ENCODE results near the gene TDRD15.

The TDRD15 gene

DNA sequence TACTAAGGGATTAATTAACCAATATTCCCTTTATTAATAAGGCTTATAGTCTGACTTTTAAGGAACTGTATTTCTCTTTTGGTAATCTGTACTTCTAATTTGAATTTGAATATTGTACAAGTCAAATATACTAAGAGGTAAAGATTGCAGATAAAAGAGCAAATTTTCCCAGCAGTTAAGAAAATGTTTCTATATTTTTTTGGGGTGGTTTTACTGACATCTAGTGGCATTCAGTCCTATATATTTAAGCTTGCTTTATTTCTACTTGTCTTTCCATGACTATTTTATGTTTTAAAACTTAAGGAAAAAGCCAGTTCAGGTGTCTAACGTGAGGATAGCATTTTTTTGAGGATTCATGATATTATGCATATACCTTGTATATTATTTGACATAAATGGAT is 41.6 kb downstream of the TDRD15 start:
- H3K4me3 Mint-ChIP-seq, result no peak overlapping the region
- peaks cover 5% of the 10 kb centered on the region for H3K27me3 Mint-ChIP-seq
- no peaks in the 10 kb centered on the region for H3K4me1 Mint-ChIP-seq (ENCODE audit: low read depth)
- peaks cover 5% of the 10 kb centered on the region for H3K9me3 Mint-ChIP-seq
- no peaks in the 10 kb centered on the region for H3K36me3 Mint-ChIP-seq (ENCODE audit: low read depth)
- no peak overlapping the region for H3K27ac Mint-ChIP-seq

DNA sequence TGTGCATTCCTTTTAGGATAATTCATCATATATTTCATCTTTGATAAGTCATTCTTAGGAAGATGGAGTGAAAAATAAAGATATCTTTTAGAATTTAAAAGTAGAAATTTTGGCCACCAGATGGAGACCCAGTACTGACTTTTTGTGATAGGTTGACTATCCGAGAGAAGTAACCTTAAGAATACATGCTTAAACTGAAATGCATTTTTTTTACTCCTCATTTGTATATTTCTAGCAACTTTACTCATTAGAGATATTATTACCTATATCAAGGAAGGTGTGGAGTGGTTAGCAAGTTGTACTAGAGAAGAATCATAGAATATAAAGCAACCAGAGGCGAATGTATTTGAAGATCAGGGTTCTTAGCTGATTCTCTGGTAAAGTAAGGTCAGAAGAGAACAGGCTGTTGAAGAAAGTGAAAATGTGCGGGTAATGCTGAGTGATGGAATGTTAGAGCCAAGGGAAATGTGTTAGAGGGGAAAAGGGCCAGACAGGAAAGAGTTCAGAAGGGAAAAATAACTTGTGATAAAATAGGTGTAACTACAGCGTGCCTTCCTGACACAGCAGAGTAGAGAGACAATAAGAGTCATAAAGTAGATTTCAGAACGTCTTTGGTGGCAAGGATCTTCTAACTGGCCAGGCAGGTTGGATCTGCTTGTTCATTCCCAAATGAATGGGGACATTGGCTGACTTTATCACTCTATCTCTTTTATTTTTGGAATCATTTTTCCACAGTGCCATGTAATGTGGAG is 52.3 kb downstream of the TDRD15 start:
- H3K36me3 Mint-ChIP-seq (ENCODE audit: low read depth), result no peaks in the 10 kb centered on the region

GRCh38 chr2:21181957-21182356 is 58.2 kb downstream of the TDRD15 start:
- Mint-ChIP-seq H3K4me1 (ENCODE audit: low read depth) (no peaks in the 10 kb centered on the region), H3K36me3 (ENCODE audit: low read depth) (no peaks in the 10 kb centered on the region), H3K27ac (no peak overlapping the region), H3K9me3 (no peaks in the 10 kb centered on the region), H3K27me3 (no peaks in the 10 kb centered on the region), H3K4me3 (no peak overlapping the region)

More for the DNA sequence above, 52.3 kb downstream of the TDRD15 start:
- Mint-ChIP-seq H3K27ac (no peak overlapping the region), H3K27me3 (no peaks in the 10 kb centered on the region), H3K4me1 (ENCODE audit: low read depth) (no peaks in the 10 kb centered on the region), H3K4me3 (no peak overlapping the region), H3K9me3 (no peaks in the 10 kb centered on the region)

DNA sequence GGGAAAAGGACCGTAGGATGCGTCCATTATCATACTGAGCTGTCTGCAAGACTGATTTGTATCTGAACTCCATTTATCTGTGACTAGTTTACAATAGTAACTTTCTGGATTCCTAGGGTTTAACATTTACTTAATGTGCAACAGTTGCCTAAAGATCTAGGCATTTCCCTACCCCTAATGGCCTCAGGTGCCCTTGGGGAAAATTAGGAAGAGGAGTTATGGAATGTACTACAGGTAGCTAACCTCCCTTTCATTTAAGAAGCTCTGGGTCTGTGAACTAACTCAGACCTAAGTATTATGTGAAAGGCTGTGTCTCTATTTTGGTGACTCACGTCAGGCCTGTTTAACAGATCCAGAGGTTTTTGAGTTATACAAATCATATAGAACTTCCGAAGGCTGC is 59.5 kb downstream of the TDRD15 start:
- Mint-ChIP-seq H3K4me1 (ENCODE audit: low read depth) (no peaks in the 10 kb centered on the region), H3K9me3 (no peaks in the 10 kb centered on the region), H3K27me3 (no peaks in the 10 kb centered on the region), H3K36me3 (ENCODE audit: low read depth) (no peaks in the 10 kb centered on the region), H3K27ac (no peak overlapping the region), H3K4me3 (no peak overlapping the region)

- Mint-ChIP-seq H3K4me1 (ENCODE audit: low read depth) (no peaks in the 10 kb centered on the region), H3K9me3 (no peaks in the 10 kb centered on the region), H3K36me3 (ENCODE audit: low read depth) (no peaks in the 10 kb centered on the region), H3K27me3 (no peaks in the 10 kb centered on the region), H3K4me3 (no peak overlapping the region), H3K27ac (no peak overlapping the region)
Measured at GRCh38 chr2:21183726-21184125, 60.0 kb downstream of the TDRD15 start.

GRCh38 chr2:21191535-21191934 is 67.8 kb downstream of the TDRD15 start:
- no peaks in the 10 kb centered on the region for H3K27me3 Mint-ChIP-seq
- H3K36me3 Mint-ChIP-seq (ENCODE audit: low read depth), result no peaks in the 10 kb centered on the region
- no peak overlapping the region for H3K27ac Mint-ChIP-seq
- no peaks in the 10 kb centered on the region for H3K4me1 Mint-ChIP-seq (ENCODE audit: low read depth)
- no peaks in the 10 kb centered on the region for H3K9me3 Mint-ChIP-seq
- H3K4me3 Mint-ChIP-seq, result no peak overlapping the region

All from stimulated activated naive CD8-positive, alpha-beta T cell treated with anti-CD3 and anti-CD28 coated beads, Interleukin-15, Interleukin-2, amounts not matched to agents 100 ng/mL and 50 ng/mL, for 24 hours (primary cell).